ENCODE data around the gene CYP24A1. TPM values are rescaled to one million over a fixed set of nuclear protein-coding genes. Genes with fewer than 3 reads are reported as not detected.

The CYP24A1 gene
- total RNA-seq, 4 donors from 2014 or later: 0.20 TPM; not detected in 3

DNA sequence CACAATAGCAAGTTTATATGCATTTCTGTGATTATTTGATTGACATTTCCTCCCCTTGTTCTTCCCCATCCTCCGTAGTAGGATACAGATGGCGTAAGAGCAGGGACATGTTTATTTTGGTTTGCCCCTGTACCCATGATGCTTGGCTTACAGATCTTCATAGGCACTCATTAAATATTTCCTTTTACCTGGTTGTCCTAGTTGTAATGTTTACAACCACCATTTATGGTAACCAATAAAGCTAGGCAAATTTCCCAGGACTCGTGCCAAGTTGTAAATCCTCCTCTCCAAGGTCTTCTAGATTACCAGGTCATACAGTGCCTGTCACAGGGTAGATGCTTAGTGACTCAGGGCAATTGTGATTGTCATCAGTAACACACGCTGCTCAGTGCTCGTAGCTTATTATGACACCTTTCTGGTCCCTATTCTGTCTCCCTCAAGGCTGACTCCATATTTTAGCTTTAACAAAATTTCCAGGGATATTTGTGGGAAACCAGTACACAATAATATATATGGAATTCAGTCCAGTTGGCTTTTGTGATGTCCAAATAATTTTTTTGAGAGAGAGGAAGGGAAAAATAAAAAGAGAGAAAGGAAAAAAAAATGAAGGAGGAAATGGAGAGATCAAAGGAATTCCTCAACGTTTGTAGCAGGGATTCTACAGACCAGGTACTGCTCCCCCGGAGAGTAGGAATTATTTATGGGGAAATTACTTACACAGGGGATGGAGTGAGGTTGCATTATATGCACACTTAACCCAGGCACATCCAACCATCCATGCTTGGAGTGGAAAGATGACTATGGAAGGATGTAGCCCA, 24.6 kb downstream of the CYP24A1 start:
- DNase-seq: no peak
- TF ChIP-seq, protein P1, sequence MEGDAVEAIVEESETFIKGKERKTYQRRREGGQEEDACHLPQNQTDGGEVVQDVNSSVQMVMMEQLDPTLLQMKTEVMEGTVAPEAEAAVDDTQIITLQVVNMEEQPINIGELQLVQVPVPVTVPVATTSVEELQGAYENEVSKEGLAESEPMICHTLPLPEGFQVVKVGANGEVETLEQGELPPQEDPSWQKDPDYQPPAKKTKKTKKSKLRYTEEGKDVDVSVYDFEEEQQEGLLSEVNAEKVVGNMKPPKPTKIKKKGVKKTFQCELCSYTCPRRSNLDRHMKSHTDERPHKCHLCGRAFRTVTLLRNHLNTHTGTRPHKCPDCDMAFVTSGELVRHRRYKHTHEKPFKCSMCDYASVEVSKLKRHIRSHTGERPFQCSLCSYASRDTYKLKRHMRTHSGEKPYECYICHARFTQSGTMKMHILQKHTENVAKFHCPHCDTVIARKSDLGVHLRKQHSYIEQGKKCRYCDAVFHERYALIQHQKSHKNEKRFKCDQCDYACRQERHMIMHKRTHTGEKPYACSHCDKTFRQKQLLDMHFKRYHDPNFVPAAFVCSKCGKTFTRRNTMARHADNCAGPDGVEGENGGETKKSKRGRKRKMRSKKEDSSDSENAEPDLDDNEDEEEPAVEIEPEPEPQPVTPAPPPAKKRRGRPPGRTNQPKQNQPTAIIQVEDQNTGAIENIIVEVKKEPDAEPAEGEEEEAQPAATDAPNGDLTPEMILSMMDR (IDR thresholded peaks at IDR 0.05 in 4 of 5, conservative IDR thresholded peaks at IDR 0.05 in 1 of 5): no peak
- no peak for TF ChIP-seq POLR2A (IDR thresholded peaks at IDR 0.05)
- no peaks in the 10 kb centered on the region for H3K9me3 ChIP-seq
- no peaks in the 10 kb centered on the region for H3K4me1 ChIP-seq
- intact Hi-C loops (cut with DNase I; ENCODE audit: low total_unique reads) (no loop called here), in situ Hi-C loops (cut with MboI; ENCODE audit: low sequenced_read_pairs in 4 of 4) (no loop called here)
- H3K27ac ChIP-seq: no peak overlapping the region
- no peak for ATAC-seq
- H3K4me3 ChIP-seq: no peak overlapping the region
- no peaks in the 10 kb centered on the region for H3K36me3 ChIP-seq
- no peaks in the 10 kb centered on the region for H3K27me3 ChIP-seq

DNA sequence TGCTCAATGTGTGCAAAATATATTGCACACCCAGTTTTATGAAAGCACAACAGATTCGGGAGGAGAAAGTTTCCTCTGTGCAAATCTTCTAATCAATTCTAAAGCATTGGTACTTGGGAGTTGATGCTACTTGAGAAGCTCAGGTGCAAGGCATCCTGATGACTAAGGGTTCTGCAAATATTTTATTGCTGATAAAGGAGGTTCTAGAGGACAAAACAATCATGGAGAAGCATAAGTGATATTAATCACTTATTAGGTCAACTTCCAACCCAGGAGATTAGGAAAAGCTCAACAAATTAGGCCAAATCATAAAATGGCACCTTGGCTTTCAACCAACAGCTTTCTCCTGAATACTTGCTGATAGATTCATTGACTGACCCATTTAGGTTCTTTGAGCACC, 27.1 kb downstream of the CYP24A1 start:
- no peak for TF ChIP-seq POLR2A (IDR thresholded peaks at IDR 0.05)
- TF ChIP-seq, protein P1 (IDR thresholded peaks at IDR 0.05 in 4 of 5, conservative IDR thresholded peaks at IDR 0.05 in 1 of 5): no peak
- no peaks in the 10 kb centered on the region for H3K36me3 ChIP-seq
- no peaks in the 10 kb centered on the region for H3K27me3 ChIP-seq
- in situ Hi-C loops (cut with MboI; ENCODE audit: low sequenced_read_pairs in 4 of 4) (no loop called here), intact Hi-C loops (cut with DNase I; ENCODE audit: low total_unique reads) (no loop called here)
- no peaks in the 10 kb centered on the region for H3K4me1 ChIP-seq
- H3K27ac ChIP-seq: no peak overlapping the region
- H3K4me3 ChIP-seq: no peak overlapping the region
- no peaks in the 10 kb centered on the region for H3K9me3 ChIP-seq
- no peak for ATAC-seq
- no peak for DNase-seq

DNA sequence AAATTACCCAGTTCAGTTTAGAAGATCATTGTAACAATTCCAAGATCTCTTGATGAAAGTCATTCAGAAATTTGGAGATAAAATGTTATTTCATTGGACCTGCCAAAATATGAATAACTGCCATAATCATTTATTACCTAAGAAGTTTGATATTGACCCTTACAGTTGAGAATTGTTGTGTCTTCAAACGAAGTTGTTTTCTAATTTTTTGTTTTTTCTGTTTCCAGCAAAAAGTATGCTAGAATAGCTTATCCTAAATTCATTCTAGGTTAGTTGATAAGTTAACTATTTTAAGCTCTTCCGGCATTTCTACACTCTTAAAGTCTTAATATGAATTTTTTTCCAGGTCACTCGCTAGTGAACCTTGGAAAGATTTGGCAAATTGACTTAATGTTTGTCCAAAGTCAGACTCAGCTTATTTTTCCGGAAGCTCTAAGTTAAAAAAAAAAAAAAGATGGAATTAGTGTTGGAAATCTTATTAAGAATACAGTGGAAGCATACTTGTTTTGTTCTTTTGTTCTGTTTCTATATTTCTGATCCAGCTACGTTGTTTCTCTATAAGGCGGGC, 28.9 kb downstream of the CYP24A1 start:
- TF ChIP-seq, protein P1 (IDR thresholded peaks at IDR 0.05 in 4 of 5, conservative IDR thresholded peaks at IDR 0.05 in 1 of 5): no peak
- no peak for TF ChIP-seq POLR2A (IDR thresholded peaks at IDR 0.05)
- ATAC-seq (no peak), DNase-seq (no peak)
- Histone ChIP-seq H3K27ac (no peak overlapping the region), H3K4me3 (no peak overlapping the region), H3K36me3 (no peaks in the 10 kb centered on the region), H3K9me3 (no peaks in the 10 kb centered on the region), H3K27me3 (no peaks in the 10 kb centered on the region), H3K4me1 (no peaks in the 10 kb centered on the region)
- intact Hi-C loops (cut with DNase I; ENCODE audit: low total_unique reads): no loop called here
- in situ Hi-C loops (cut with MboI; ENCODE audit: low sequenced_read_pairs in 4 of 4): no loop called here

DNA sequence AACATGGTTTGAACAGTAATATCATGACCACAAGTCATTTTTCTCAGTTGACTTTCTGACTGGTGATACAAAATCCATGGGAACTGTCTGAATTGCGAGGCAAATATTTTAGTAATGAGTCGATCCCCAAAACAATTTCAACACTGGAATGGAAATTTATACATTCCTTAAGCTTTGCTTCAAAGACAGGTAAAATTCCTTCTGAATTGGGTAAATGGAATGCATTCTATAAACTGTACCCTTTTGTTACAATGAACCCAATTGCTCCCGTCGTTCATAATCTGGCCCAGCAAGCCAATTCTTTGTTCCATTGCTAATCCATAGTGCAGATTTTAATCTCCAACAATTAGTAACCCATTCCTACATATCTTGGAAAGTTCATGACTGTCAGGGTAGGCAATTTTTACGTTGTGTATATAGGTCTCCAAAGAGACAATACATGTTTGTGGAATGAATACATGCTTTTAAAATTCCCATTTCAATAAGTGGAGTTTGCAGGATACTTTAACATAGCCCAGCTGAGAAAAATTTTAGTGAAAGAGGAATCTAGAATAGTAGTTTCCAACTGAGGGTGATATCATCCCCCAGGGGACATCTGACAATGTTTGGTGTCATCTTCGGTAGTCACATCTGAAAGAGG, 32.7 kb downstream of the CYP24A1 start:
- DNase-seq (no peak), ATAC-seq (no peak)
- Histone ChIP-seq H3K9me3 (no peaks in the 10 kb centered on the region), H3K27ac (no peak overlapping the region), H3K36me3 (no peaks in the 10 kb centered on the region), H3K4me3 (no peak overlapping the region), H3K27me3 (no peaks in the 10 kb centered on the region), H3K4me1 (no peaks in the 10 kb centered on the region)
- in situ Hi-C loops (cut with MboI; ENCODE audit: low sequenced_read_pairs in 4 of 4) (no loop called here), intact Hi-C loops (cut with DNase I; ENCODE audit: low total_unique reads) (no loop called here)
- TF ChIP-seq POLR2A (IDR thresholded peaks at IDR 0.05): no peak
- TF ChIP-seq, protein P1 (IDR thresholded peaks at IDR 0.05 in 4 of 5, conservative IDR thresholded peaks at IDR 0.05 in 1 of 5): no peak
